Duodenal mucosa (tissue), 2 donors: ENCODE data around the gene EPHA2.
"Not testable (repeated sequence)": the region's sequence is repeated elsewhere in the genome, so short reads cannot be mapped to it uniquely, and the experiment has no call there.

Source experiments
- H3K27ac ChIP-seq: one replicate; pipeline ENCODE4 v1.7.0; 2013; ENCODE audit warnings: low read depth, low read length
- H3K27me3 ChIP-seq, 2 donors: one replicate each; pipeline ENCODE4 v1.7.0; 2013; ENCODE audit warnings: low read length in 2 of 2, control low read depth in 1 of 2; ENCODE audit not compliant: insufficient read depth in 2 of 2, control insufficient read depth in 1 of 2
- H3K36me3 ChIP-seq, 2 donors: one replicate each; pipeline ENCODE4 v1.7.0; 2013; ENCODE audit warnings: low read length in 2 of 2, control low read depth in 1 of 2; ENCODE audit not compliant: insufficient read depth in 2 of 2, control insufficient read depth in 1 of 2
- H3K4me1 ChIP-seq, 2 donors: one replicate each; pipeline ENCODE4 v1.7.0; 2013; ENCODE audit warnings: low read length in 2 of 2, control low read depth in 1 of 2; ENCODE audit not compliant: insufficient read depth in 2 of 2, control insufficient read depth in 1 of 2
- H3K4me3 ChIP-seq, 2 donors: one replicate each; pipeline ENCODE4 v1.7.0; 2013; ENCODE audit warnings: low read length in 2 of 2, low read depth in 1 of 2
- H3K9ac ChIP-seq, 2 donors: one replicate each; pipeline ENCODE4 v1.7.0; 2013; ENCODE audit warnings: low read length in 2 of 2, low read depth in 1 of 2
- H3K9me3 ChIP-seq, 2 donors: one replicate each; pipeline ENCODE4 v1.7.0; 2013; ENCODE audit warnings: low read length in 2 of 2, control low read depth in 1 of 2; ENCODE audit not compliant: control insufficient read depth in 1 of 2

Gene EPHA2

GRCh38 chr1:16168622-16169360, 12.9 kb upstream of the EPHA2 start:
- Histone ChIP-seq H3K27ac (no peak overlapping the region), H3K4me3 (no peak overlapping the region), H3K9me3 (no peaks in the 10 kb centered on the region), H3K36me3 (no peaks in the 10 kb centered on the region), H3K9ac (no peak overlapping the region), H3K27me3 (no peaks in the 10 kb centered on the region), H3K4me1 (peaks cover 28 to 31% of the 10 kb centered on the region in 2 donors)

GRCh38 chr1:16168144-16168495, 12.3 kb upstream of the EPHA2 start:
- H3K4me1 ChIP-seq = peaks cover 21 to 24% of the 10 kb centered on the region in 2 donors
- peak overlapping the region in 1 of 2 donors; percentile 61 for H3K4me3 ChIP-seq
- not testable (repeated sequence) for H3K27ac ChIP-seq

GRCh38 chr1:16167331-16168143, 11.7 kb upstream of the EPHA2 start:
- no peak overlapping the region for H3K27ac ChIP-seq
- H3K27me3 ChIP-seq = no peaks in the 10 kb centered on the region
- no peak overlapping the region for H3K9ac ChIP-seq
- no peaks in the 10 kb centered on the region for H3K36me3 ChIP-seq
- peak overlapping the region; percentile 29 to 61 for H3K4me3 ChIP-seq
- no peaks in the 10 kb centered on the region for H3K9me3 ChIP-seq
- H3K4me1 ChIP-seq = peaks cover 16 to 22% of the 10 kb centered on the region in 2 donors

More at GRCh38 chr1:16168144-16168495, 12.3 kb upstream of the EPHA2 start:
- H3K9ac ChIP-seq, H3K36me3 ChIP-seq, H3K27me3 ChIP-seq, H3K9me3 ChIP-seq: not testable (repeated sequence)

GRCh38 chr1:16166117-16166516, 10.2 kb upstream of the EPHA2 start:
- H3K9ac ChIP-seq = no peak overlapping the region
- H3K27me3 ChIP-seq = no peaks in the 10 kb centered on the region
- H3K4me3 ChIP-seq = no peak overlapping the region
- H3K9me3 ChIP-seq = no peaks in the 10 kb centered on the region
- H3K4me1 ChIP-seq = peaks cover 12 to 20% of the 10 kb centered on the region in 2 donors
- H3K36me3 ChIP-seq = no peaks in the 10 kb centered on the region
- H3K27ac ChIP-seq = no peak overlapping the region

GRCh38 chr1:16165548-16165947, 9.7 kb upstream of the EPHA2 start:
- Histone ChIP-seq H3K4me1 (peaks cover 12 to 20% of the 10 kb centered on the region in 2 donors), H3K36me3 (no peaks in the 10 kb centered on the region), H3K9me3 (no peaks in the 10 kb centered on the region), H3K9ac (no peak overlapping the region), H3K27me3 (no peaks in the 10 kb centered on the region), H3K27ac (no peak overlapping the region), H3K4me3 (no peak overlapping the region)

- Histone ChIP-seq H3K9ac (no peak overlapping the region), H3K9me3 (no peaks in the 10 kb centered on the region), H3K27me3 (no peaks in the 10 kb centered on the region), H3K4me3 (no peak overlapping the region), H3K27ac (no peak overlapping the region), H3K36me3 (no peaks in the 10 kb centered on the region), H3K4me1 (peaks cover 12 to 20% of the 10 kb centered on the region in 2 donors)
Observed at GRCh38 chr1:16165073-16165364, 9.2 kb upstream of the EPHA2 start.

- no peaks in the 10 kb centered on the region for H3K36me3 ChIP-seq
- H3K27ac ChIP-seq = no peak overlapping the region
- H3K27me3 ChIP-seq = no peaks in the 10 kb centered on the region
- no peak overlapping the region for H3K9ac ChIP-seq
- no peak overlapping the region for H3K4me3 ChIP-seq
- H3K9me3 ChIP-seq = no peaks in the 10 kb centered on the region
- H3K4me1 ChIP-seq = peaks cover 12 to 20% of the 10 kb centered on the region in 2 donors
Observed at GRCh38 chr1:16164213-16165072, 8.6 kb upstream of the EPHA2 start.

- H3K9me3 ChIP-seq, H3K27ac ChIP-seq, H3K27me3 ChIP-seq, H3K4me3 ChIP-seq, H3K9ac ChIP-seq, H3K36me3 ChIP-seq: not testable (repeated sequence)
- H3K4me1 ChIP-seq = peaks cover 17 to 27% of the 10 kb centered on the region in 2 donors
Observed at GRCh38 chr1:16163608-16164212, 7.8 kb upstream of the EPHA2 start.

GRCh38 chr1:16162163-16162822, 6.4 kb upstream of the EPHA2 start:
- no peaks in the 10 kb centered on the region for H3K36me3 ChIP-seq
- peak overlapping the region in 1 of 2 donors; percentile 30 for H3K4me3 ChIP-seq
- no peak overlapping the region for H3K27ac ChIP-seq
- no peaks in the 10 kb centered on the region for H3K9me3 ChIP-seq
- H3K27me3 ChIP-seq = no peaks in the 10 kb centered on the region
- H3K9ac ChIP-seq = no peak overlapping the region
- peaks cover 16 to 30% of the 10 kb centered on the region in 2 donors for H3K4me1 ChIP-seq
